ENCODE results near the gene IL12A. TPM values are rescaled to one million over a fixed set of nuclear protein-coding genes. Genes with fewer than 3 reads are reported as not detected.

The IL12A gene
- total and polyA plus RNA-seq, 2 of the 8 experiments (the other 6 are each of a cell fraction or from before 2014, with no cell fraction given), result 0.41 to 0.92 TPM

DNA sequence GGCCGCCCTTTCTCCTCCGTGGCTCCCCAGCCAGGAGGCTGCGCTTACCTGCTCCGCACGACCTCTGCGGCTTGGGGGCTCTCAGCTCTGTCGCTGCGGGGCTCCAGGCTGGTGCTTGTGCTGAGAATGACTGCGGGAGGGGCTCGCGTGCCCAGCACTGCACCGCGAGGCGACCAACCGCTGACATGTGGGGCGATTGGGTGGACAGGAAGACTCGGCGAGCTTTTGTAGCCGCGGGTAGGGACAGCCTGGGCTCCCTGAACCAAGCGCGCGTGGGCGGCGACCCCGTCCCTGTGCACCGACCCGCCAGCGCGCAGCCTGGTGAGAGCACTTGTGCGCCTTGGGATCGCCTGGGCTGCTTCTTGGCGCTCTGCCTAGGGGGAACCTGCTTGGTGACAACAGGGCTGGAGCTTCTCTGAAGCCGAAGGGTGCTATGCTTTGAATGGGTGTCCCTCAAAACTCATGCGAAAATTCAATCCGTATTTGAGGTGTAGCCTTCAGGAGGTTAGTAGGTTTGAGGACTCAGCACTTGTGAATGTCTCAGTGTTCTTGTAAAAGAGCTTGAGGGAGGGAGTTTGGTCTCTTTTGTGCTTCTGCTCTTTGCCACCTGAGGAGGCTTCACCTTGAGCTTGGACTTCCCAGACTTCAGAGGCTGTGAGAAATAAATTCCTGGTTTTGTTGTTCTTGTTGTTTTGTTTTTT lies 50.4 kb downstream of the IL12A start (continued):
- TF ChIP-seq KDM4A (IDR thresholded peaks at IDR 0.05; ENCODE audit: low read depth, low read length, severe bottlenecking) (peak; percentile 98), HDAC2 (IDR thresholded peaks at IDR 0.05; ENCODE audit: borderline replicate concordance in 1 of 2, low read depth in 2 of 2, low read length in 2 of 2) (no peak), CTBP2 (IDR thresholded peaks at IDR 0.05; ENCODE audit: borderline replicate concordance, insufficient read depth, insufficient read length, low read length) (peak; percentile 48), RFX5 (IDR thresholded peaks at IDR 0.05; ENCODE audit: borderline replicate concordance, low read depth, low read length) (no peak), SIX5 (IDR thresholded peaks at IDR 0.05; ENCODE audit: low read depth, low read length) (no peak), MAX (IDR thresholded peaks at IDR 0.05) (peak; percentile 28; the same call in 1 of the 2 replicates), SAP30 (IDR thresholded peaks at IDR 0.05; ENCODE audit: insufficient read depth, insufficient replicate concordance, low read length) (no peak), E2F6 (IDR thresholded peaks at IDR 0.05) (peak; percentile 25; the same call in 1 of the 2 replicates), EGR1 (IDR thresholded peaks at IDR 0.05; ENCODE audit: borderline replicate concordance, low read depth, low read length) (peak; percentile 83; the same call in 1 of the 2 replicates), EZH2 (IDR thresholded peaks at IDR 0.05; ENCODE audit: low read depth, low read length, severe bottlenecking) (peak; percentile 40)
